Adrenal gland (tissue), 12 donors: ENCODE measurements around the gene BACE2. TPM values are rescaled to one million over a fixed set of nuclear protein-coding genes. Genes with fewer than 3 reads are reported as not detected.
"Not testable (repeated sequence)": the region's sequence is repeated elsewhere in the genome, so short reads cannot be mapped to it uniquely, and the experiment has no call there.

ENCODE experiments used
- DNase-seq, 7 donors: peaks; one replicate each; pipeline ENCODE4 v3.0.0-alpha.2; 2019 to 2020
- H3K27ac ChIP-seq, 5 donors: fragments of 200-600 bp; sonication (generic) in 4 of 5; 1 replicate in 3 of 5; 2 replicates in 2 of 5; pipeline versions ENCODE4 v1.5.1 to v1.8.0; 2016 to 2020; ENCODE audit warnings: mild to moderate bottlenecking in 1 of 5
- H3K27me3 ChIP-seq: fragments of 200-600 bp; 2 replicates; pipeline ENCODE4 v1.8.0; 2021
- H3K36me3 ChIP-seq, 2 donors: fragments of 200-600 bp; replicated peaks in 1 of 2; 1 replicate in 1 of 2; 2 replicates in 1 of 2; pipeline versions ENCODE4 v1.5.1 to v1.8.0; 2018 to 2022
- H3K4me1 ChIP-seq, 2 donors: fragments of 200-600 bp; replicated peaks in 1 of 2; 1 replicate in 1 of 2; 2 replicates in 1 of 2; pipeline versions ENCODE4 v1.5.1 to v1.8.0; 2018 to 2021
- H3K4me3 ChIP-seq, 4 donors: fragments of 200-600 bp; sonication (generic) in 3 of 4; one replicate each; pipeline ENCODE4 v1.5.1; 2016 to 2018
- H3K9me3 ChIP-seq, 3 donors: fragments of 200-600 bp; sonication (generic) in 1 of 3; replicated peaks in 1 of 3; 1 replicate in 2 of 3; 2 replicates in 1 of 3; pipeline versions ENCODE4 v1.5.1 to v1.8.0; 2016 to 2021
- POLR2A ChIP-seq, 2 donors: fragments of 450-650 bp; IDR thresholded peaks; one replicate each; pipeline ENCODE4 v1.6.1; 2017; ENCODE audit warnings: antibody characterized with exemption in 2 of 2, mild to moderate bottlenecking in 2 of 2, moderate library complexity in 1 of 2
- WGBS, 4 donors: extraction: QIAGEN DNeasy Blood & Tissue Kit in 2 of 4; methylation state at CpG; one replicate each; pipeline versions ENCODE4 v1.1.5 to v1.1.7; 2013 to 2017; 5-methylcytosine and 5-hydroxymethylcytosine counted together
- intact Hi-C, 2 donors: fragments of 100-400 bp; cut with DNase I; formaldehyde crosslinking; loops; one replicate each; pipeline versions ENCODE4 v1.14.1 to v1.15.0; 2022 to 2023
- polyA plus RNA-seq, 3 donors: library from polyadenylated mRNA; stranded (reverse); fragments of 200-250 nt in 2 of 3; fragments of 350-450 nt in 1 of 3; fragmentation: Illumina TruSeq in 1 of 3; extraction: RNeasy Lipid Tissue Mini Kit (QIAGEN cat#74804) in 1 of 3; gene quantifications; one replicate each; pipeline ENCODE4 v1.2.3, GENCODE V29; 2013 to 2014
- total RNA-seq, 9 donors: library from RNA; depleted of rRNA in 4 of 9; stranded (reverse); fragments of >200 nt in 4 of 9; fragments of 120-200 nt in 1 of 9; fragmentation: NEBNext Ultra II Directional in 1 of 9; extraction: Animal tissue kit (Norgen Biotek cat#: 25700) in 1 of 9; gene quantifications; one replicate each; pipeline versions ENCODE4 v1.1.0 to v1.2.4, GENCODE V29; 2013 to 2023
- TF ChIP-seq, protein P1 (sequence below), 6 experiments: fragments of 450-650 bp in 4 of 6; fragments of 200-600 bp in 2 of 6; sonication (generic) in 1 of 6; IDR thresholded peaks; 1 replicate in 5 of 6; 2 replicates in 1 of 6; pipeline versions ENCODE4 v1.5.1 to v1.8.0; 2016 to 2021; ENCODE audit warnings: antibody characterized with exemption in 6 of 6, mild to moderate bottlenecking in 2 of 6, moderate library complexity in 1 of 6
- donor health status: healthy with polysubstance abuse.
- donor health status: Bipolar disorder and iron deficiency.
- donor health status: DM: yes; HTN: yes; CAD: no.
- donor health status: DM: no; HTN: no; CAD: no.
- donor health status: DM: no; HTN: no; CAD: no.
- donor health status: DM: yes; HTN: yes; CAD: no.

The BACE2 gene
- total and polyA plus RNA-seq, 12 donors, result 3.9 to 24.4 (median 13.8) TPM

DNA sequence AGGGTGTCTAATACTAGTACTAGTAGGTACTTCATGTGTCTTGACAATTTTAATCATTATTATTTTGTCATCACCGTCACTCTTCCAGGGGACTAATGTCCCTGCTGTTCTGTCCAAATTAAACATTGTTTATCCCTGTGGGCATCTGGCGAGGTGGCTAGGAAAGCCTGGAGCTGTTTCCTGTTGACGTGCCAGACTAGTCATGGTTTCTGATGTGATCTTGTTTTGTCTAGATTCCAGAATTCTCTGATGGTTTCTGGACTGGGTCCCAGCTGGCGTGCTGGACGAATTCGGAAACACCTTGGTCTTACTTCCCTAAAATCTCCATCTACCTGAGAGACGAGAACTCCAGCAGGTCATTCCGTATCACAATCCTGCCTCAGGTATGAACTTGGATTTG is 82.6 kb downstream of the BACE2 start:
- Histone ChIP-seq H3K36me3 (no peaks in the 10 kb centered on the region), H3K9me3 (no peaks in the 10 kb centered on the region), H3K4me3 (no peak overlapping the region), H3K4me1 (no peaks in the 10 kb centered on the region), H3K27me3 (no peaks in the 10 kb centered on the region), H3K27ac (no peak overlapping the region)
- intact Hi-C loops, result no loop called here
- no peak for TF ChIP-seq POLR2A (IDR thresholded peaks at IDR 0.05)
- TF ChIP-seq, protein P1, sequence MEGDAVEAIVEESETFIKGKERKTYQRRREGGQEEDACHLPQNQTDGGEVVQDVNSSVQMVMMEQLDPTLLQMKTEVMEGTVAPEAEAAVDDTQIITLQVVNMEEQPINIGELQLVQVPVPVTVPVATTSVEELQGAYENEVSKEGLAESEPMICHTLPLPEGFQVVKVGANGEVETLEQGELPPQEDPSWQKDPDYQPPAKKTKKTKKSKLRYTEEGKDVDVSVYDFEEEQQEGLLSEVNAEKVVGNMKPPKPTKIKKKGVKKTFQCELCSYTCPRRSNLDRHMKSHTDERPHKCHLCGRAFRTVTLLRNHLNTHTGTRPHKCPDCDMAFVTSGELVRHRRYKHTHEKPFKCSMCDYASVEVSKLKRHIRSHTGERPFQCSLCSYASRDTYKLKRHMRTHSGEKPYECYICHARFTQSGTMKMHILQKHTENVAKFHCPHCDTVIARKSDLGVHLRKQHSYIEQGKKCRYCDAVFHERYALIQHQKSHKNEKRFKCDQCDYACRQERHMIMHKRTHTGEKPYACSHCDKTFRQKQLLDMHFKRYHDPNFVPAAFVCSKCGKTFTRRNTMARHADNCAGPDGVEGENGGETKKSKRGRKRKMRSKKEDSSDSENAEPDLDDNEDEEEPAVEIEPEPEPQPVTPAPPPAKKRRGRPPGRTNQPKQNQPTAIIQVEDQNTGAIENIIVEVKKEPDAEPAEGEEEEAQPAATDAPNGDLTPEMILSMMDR (IDR thresholded peaks at IDR 0.05), result no peak
- WGBS, 4 donors, result 74 to 90% (median 82%) methylated on average over 8 of the region's 8 CpGs
- peak in 1 of 7 donors; percentile 10 for DNase-seq

DNA sequence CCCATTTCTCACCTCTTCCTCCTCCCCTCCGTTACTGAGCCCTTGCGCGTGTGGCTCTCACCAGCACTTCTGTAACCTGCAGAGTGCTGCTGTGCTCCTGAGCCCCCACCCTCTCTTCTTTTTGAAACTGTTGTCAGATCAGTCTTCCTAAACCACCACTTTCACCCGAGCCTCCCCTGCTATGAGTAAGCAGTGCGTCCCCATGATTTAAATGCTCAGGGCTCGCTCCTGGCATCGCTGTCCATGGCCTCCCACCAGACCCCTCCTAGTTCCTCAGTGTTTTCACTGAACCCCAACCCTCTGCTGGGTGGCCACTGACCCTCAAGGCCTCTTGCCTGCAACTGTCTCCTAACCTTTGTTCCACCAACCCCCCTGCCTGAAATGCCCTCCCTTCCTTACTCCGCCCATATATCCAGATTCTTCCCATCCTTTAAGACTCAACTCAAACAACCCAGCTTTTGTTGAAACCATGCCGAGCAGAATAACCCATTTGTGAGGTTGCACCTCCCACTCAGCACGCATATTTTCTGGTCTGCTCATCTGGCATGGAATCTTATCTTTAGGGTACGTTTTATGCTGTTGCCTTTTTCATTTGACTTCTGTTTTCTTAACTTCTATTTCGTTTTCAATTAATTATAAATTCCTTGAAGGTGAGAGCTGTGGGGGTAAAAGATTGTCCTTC is 84.1 kb downstream of the BACE2 start:
- Histone ChIP-seq H3K4me1 (no peaks in the 10 kb centered on the region), H3K27ac (no peak overlapping the region), H3K27me3 (no peaks in the 10 kb centered on the region), H3K36me3 (no peaks in the 10 kb centered on the region), H3K9me3 (no peaks in the 10 kb centered on the region), H3K4me3 (no peak overlapping the region)
- TF ChIP-seq, protein P1 (IDR thresholded peaks at IDR 0.05), result no peak
- TF ChIP-seq POLR2A (IDR thresholded peaks at IDR 0.05), result no peak
- peak in 1 of 7 donors; percentile 15 for DNase-seq
- intact Hi-C loops, result no loop called here
- 87 to 95% (median 88%) methylated on average over 12 of the region's 12 CpGs for WGBS, 4 donors

DNA sequence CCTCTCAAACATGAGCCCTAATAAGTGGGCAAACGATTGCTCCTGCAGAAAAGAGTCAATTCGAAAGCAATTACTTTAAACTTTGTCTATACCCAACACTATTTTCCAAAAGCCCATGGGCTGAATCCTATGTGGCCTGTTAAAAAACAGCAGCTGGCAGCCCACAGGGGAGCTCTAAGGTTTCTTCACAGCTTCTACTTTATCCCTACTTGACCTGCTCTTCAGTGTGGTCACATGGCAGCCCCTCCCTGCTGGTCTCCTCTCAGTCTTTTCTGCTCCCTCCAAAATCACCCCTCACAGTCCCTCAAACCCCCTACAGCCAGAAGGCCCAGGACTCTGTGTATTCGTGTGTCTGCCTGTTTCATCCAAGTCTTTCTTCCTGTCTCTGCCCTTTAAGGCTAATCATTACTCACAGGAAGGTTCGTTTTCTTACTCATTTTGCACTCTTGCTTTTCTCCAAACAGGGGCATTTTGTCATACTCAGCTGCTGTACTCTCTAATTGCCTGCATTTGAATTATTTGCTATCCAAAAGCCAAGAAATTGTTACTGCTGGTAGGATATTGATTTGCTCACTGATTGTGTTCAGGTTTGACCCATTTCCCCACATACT is 86.2 kb downstream of the BACE2 start:
- intact Hi-C loops, result no loop called here
- Histone ChIP-seq H3K4me3 (no peak overlapping the region), H3K4me1 (no peaks in the 10 kb centered on the region), H3K27ac (no peak overlapping the region), H3K9me3 (no peaks in the 10 kb centered on the region), H3K27me3 (no peaks in the 10 kb centered on the region), H3K36me3 (no peaks in the 10 kb centered on the region)
- TF ChIP-seq, protein P1 (IDR thresholded peaks at IDR 0.05), result no peak
- no peak for TF ChIP-seq POLR2A (IDR thresholded peaks at IDR 0.05)
- DNase-seq, result no peak
- 65 to 77% (median 72%) methylated on average over 4 of the region's 4 CpGs for WGBS, 4 donors

DNA sequence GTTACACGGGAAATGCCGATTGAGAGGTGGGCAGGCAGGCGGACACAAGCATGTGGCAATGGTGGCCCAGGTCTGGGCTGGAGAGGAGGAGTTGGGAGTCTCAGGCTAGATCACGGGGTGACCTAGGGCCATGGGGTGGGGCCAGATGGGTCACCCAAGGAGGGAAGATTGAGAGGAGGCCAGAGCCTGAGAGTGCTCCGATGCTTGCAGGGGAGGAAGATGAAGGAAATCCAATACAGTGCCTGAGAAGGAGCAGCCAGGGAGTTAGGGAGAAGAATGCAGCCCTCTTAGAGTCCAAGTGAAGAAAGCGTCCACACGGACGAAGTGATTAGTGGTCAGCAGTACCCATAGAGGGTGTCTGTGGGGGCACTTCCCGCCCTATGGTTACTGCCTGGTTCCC is 87.2 kb downstream of the BACE2 start:
- Histone ChIP-seq H3K36me3 (no peaks in the 10 kb centered on the region), H3K27me3 (no peaks in the 10 kb centered on the region), H3K4me3 (no peak overlapping the region), H3K27ac (no peak overlapping the region), H3K4me1 (no peaks in the 10 kb centered on the region), H3K9me3 (no peaks in the 10 kb centered on the region)
- no peak for TF ChIP-seq POLR2A (IDR thresholded peaks at IDR 0.05)
- TF ChIP-seq, protein P1 (IDR thresholded peaks at IDR 0.05), result no peak
- 95 to 97% (median 96%) methylated on average over 9 of the region's 9 CpGs for WGBS, 4 donors
- intact Hi-C loops, result no loop called here
- DNase-seq, result no peak

DNA sequence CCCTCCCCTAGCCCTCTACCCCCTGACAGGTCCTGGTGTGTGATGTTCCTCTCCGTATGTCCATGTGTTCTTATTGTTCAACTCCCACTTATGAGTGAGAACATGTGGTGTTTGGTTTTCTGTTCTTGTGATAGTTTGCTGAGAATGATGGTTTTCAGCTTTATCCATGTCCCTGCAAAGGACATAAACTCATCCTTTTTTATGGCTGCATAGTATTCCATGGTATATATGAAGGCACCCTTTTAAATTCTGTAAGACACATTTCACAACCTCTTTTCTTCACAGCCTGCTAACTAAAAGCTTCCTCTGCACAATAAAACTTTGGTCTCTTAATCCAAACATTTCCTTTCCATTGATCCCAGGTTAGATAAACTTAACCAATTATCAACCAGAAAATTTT is 88.3 kb downstream of the BACE2 start:
- H3K4me1 ChIP-seq, DNase-seq, H3K27me3 ChIP-seq, intact Hi-C loops, H3K9me3 ChIP-seq, H3K36me3 ChIP-seq, H3K27ac ChIP-seq, H3K4me3 ChIP-seq: not testable (repeated sequence)
- WGBS, 4 donors, result 90 to 100% (median 96%) methylated on average over 1 of the region's 1 CpG
